Measurements from ENCODE around the gene GPR4.
A peak's percentile ranks its signal among the peaks of the same experiment; 100 is the strongest.
"Not testable (repeated sequence)": the region's sequence is repeated elsewhere in the genome, so short reads cannot be mapped to it uniquely, and the experiment has no call there.

GPR4 gene

DNA sequence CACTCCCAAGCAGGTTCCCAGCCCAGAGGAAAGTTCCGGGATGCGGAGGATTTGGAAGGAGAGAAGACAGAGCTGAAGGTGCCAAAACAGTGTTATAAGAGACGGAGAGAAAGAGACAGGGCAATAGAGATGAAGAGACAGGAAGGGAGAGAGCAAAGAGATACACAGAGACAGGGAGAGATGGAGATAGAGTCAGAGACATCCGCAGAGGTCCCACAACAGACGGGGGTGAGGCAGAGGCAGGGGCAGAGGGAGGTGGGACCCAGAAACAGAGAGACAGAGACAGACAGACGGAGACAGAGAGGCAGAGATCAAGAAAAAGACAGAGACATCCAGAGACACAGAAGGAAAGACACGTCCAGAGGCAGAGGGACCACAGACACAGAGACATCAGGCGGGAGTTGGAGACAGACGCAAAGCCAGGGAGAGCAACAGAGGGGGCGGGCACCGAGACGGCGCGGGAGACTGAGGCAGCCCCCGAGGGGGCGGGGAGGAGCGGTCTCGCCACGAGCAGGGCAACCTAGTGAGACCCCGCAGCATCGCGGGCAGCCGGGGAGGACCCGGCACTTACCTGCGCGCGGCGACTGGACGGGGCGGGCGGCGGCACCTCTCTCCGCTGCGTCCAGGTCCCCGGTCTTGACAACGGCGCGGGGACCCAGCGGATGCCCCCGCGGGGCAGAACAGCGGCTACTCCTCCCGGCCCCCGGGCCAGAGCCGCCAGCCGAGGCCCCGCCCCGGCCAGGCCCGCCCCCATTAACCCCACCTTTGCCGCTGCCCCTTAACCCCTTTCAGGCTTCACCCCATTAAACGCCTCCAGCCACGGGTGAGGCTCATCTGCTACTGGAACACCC lies at the start of gene GPR4:
Gene GPR4 (minus strand): TSS at position 689 of the 851 bp plus-strand sequence. CDS start 10,346 bp downstream, outside the sequence.
- no peak for DNase-seq (ENCODE audit: low read depth in 3 of 3, low spot score in 1 of 3)

GRCh38 chr19:45650722-45651121 lies 48.7 kb upstream of the GPR4 start:
- no peak for DNase-seq (ENCODE audit: low read depth in 3 of 3, low spot score in 1 of 3)

DNA sequence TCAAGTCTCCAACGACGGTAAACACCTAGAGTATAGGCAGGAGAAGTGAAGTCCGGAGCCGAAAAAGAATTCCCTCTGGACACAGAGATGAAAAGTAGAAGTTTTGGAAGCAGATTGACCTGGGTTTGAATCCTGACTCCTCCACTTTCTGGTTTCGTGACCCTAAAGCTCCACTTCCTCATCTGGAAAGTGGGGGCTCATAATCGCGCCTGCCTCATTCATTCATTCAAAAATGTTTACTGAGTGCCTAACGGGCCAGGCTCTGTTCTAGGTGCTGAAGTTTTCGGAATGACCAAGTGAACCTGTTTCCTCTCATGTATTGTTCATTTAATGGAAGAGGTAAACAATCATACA lies 44.3 kb upstream of the GPR4 start:
- no peak for DNase-seq (ENCODE audit: low read depth in 3 of 3, low spot score in 1 of 3)

- DNase-seq (ENCODE audit: low read depth in 3 of 3, low spot score in 1 of 3), result peak in 1 of 3 donors; percentile 58
Observed at GRCh38 chr19:45645631-45646344, 43.8 kb upstream of the GPR4 start.

- DNase-seq (ENCODE audit: low read depth in 3 of 3, low spot score in 1 of 3), result no peak
Observed at GRCh38 chr19:45645068-45645630, 43.1 kb upstream of the GPR4 start.

DNA sequence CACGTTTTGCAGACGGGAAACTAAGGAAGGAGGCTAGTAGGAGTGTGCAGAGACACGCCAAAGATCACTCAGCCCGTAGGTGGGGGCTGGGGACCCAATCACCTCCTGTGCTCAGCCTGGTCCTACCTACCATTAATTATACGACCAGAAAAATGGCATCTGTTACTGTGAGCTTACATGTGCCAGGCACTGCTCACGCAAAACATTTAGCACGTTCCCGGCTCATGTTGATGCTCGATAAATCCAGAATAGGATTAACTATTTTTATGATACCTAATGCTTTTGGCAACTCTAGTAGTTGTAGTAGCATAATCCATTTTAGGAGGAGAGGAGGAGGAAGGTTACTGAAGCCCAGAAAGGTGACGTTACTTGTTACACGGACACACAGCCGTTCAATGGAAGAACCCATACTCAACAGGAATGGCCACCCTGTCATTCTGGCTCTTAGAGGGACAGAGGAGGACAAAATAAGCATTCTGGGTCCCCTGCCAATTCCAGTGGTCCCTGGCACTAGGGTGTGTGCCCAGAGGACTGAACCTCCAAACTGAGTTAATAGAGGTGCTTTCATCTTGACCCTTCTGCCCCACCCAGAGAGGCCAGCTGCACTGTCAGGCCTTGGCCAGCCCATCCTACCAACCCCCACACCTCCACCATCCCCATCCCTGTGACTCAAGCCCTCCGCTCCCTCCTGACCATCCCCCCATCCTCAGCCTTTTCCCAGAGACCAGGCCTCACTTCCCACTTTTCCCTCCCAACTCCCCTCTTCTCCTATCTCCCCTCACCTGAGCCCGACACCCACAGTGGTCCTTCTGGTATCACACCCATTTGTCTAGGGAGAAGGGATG lies 42.1 kb upstream of the GPR4 start:
- no peak for DNase-seq (ENCODE audit: low read depth in 3 of 3, low spot score in 1 of 3)

DNA sequence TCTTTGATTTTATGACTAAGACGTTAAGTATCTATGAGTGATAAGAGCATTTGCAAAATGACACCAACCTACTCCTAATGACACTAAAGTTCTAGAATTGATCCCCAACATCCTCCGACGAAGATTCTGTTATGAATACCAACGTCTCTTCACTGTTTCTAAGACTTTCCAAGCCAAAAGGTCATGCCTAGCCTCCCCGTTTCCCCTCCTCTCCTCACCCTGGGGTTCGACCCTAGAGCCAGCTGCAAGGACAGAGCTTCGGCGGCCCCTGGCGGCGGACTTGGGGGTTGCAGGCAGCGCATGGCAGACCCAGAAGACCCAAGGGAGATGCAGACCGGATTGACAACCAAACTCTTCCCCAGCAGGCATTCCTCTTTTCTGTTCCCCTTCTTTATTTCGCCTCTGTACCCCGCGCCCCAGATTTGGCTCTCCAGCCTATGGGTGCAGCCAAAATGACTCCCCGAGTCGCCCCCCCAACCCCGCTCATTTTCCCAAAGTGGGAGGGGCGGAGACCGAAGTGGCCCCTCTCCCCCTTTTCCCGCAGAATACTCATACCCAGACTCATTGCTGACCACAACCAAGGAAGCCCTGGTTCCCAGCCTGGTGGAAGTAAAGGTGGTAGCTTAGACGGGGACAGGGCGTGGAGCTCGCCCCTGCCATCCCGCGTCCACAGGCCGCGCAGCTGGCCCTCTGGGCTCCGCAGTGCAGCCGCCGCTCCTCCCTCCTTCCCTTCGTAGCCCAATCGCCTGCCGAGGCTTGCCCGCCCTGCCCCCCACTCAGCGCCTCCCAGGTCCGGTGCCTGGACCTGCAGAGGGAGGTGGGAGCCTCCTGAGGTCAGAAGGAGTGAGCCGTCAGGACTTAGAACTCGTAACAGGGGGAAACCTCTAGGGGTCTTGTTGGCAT lies 41.3 kb upstream of the GPR4 start:
- DNase-seq (ENCODE audit: low read depth in 3 of 3, low spot score in 1 of 3), result peak; percentile 68 to 97 (median 77)

GRCh38 chr19:45641274-45642105 lies 39.5 kb upstream of the GPR4 start:
- DNase-seq (ENCODE audit: low read depth in 3 of 3, low spot score in 1 of 3), result peak in 1 of 3 donors; percentile 67

DNA sequence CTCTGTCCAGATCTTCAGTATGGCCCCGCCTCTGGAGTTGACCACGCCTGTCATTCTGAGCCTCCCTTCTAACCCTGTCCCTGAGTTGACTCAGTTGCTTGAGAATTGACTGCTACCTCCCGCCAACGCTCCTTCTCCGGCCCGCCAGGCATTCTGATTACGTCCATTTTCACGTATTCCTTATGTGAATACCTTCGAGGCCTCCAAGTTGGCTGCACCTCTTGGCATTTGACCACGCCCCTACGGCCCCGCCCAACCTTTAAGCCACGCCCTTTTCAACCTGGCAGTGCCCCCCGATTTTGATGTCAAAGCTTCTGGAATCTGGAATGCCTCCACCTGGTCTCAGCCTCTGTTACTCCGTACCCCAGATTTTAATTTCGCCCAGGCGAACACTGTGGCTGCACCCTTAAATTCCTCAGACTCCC lies 38.8 kb upstream of the GPR4 start:
- DNase-seq (ENCODE audit: low read depth in 3 of 3, low spot score in 1 of 3), result peak in 1 of 3 donors; percentile 34

- DNase-seq (ENCODE audit: low read depth in 3 of 3, low spot score in 1 of 3), result peak in 1 of 3 donors; percentile 46
Observed at GRCh38 chr19:45638930-45639729, 37.1 kb upstream of the GPR4 start, which contains the start of gene EML2. Gene EML2 (minus strand): TSS chr19:45639397. CDS start chr19:45639376, 21 bp downstream.

- DNase-seq (ENCODE audit: low read depth in 3 of 3, low spot score in 1 of 3), result no peak
Observed at GRCh38 chr19:45637890-45638667, 36.1 kb upstream of the GPR4 start.

- DNase-seq (ENCODE audit: low read depth in 3 of 3, low spot score in 1 of 3), result no peak
Observed at GRCh38 chr19:45636902-45637301, 34.9 kb upstream of the GPR4 start.

DNA sequence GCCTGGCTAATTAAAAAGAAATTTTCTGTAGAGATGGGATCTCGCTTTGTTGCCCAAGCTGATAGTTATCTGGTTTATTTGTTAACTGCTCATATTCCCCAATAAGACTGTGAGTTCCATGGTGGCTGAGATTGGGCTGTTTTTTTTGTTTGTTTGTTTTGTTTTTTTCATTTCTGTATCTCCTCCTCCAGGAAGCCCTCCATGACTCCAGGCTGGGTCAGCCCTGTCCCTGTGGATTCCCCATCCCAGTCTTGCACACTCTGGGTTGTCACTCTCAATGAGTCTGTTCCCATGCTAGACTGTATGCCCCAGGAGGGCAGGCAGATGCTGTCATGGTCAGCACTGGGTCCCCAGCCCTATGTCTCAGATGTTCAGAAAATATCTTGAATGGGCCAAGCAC lies 34.3 kb upstream of the GPR4 start:
- DNase-seq (ENCODE audit: low read depth in 3 of 3, low spot score in 1 of 3), result no peak

GRCh38 chr19:45632468-45633196 lies 30.6 kb upstream of the GPR4 start:
- DNase-seq (ENCODE audit: low read depth in 3 of 3, low spot score in 1 of 3), result peak in 1 of 3 donors; percentile 37

DNA sequence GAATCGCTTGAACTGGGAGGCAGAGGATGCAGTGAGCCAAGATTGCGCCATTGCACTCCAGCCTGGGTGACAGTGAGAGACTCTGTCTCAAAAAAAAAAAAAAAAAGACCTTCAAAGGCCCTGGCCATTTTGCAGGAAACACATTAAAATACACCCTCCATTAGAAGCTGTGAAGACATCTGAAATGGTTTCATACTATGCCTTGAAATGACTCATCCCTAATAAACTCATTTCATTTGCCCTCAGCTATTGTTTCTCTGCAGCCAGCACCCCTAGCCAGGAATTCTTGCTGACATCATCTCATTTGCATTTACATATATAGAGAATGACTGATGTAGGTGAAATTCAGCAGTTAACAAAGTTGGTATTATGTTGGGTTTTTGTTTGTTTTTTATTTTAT lies 28.5 kb upstream of the GPR4 start:
- DNase-seq (ENCODE audit: low read depth in 3 of 3, low spot score in 1 of 3), result no peak

GRCh38 chr19:45629704-45630103 lies 27.7 kb upstream of the GPR4 start:
- no peak for DNase-seq (ENCODE audit: low read depth in 3 of 3, low spot score in 1 of 3)

DNA sequence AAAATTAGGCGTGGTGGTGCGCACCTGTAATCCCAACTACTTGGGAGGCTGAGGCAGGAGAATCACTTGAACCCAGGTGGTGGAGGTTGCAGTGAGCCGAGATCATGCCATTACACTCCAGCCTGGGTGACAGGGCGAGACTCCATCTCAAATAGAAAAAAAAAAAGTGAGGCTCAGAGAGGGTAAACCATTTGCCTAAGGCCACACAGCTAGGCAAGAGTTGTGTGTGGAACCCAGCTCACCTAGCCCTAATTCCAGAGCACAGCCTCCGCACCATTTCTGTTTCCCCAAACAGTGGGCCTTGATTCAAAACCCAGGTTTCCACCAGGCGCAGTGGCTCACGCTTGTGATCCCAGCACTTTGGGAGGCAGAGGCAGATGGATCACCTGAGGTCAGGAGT lies 26.2 kb upstream of the GPR4 start:
- not testable (repeated sequence) for DNase-seq (ENCODE audit: low read depth in 3 of 3, low spot score in 1 of 3)

Data from stimulated activated CD4-positive, alpha-beta T cell treated with anti-CD3 and anti-CD28 coated beads, TNF-alpha, amount 100 ng/mL, for 1 hour (primary cell).